DND-41 (cell line): ENCODE data around the gene SPDYE6.

ENCODE experiments used
- EZH2 ChIP-seq: IDR thresholded peaks from 3 replicates; pipeline ENCODE4 v1.6.1; 2012; ENCODE audit warnings: borderline replicate concordance, low read depth, mild to moderate bottlenecking, moderate library complexity, low read length, inconsistent platforms; ENCODE audit not compliant: severe bottlenecking
- TF ChIP-seq, protein P1 (sequence below): IDR thresholded peaks from 2 replicates; pipeline ENCODE4 v1.5.1; 2012; ENCODE audit warnings: borderline replicate concordance, low read length, moderate library complexity, mild to moderate bottlenecking; ENCODE audit not compliant: poor library complexity, severe bottlenecking; ENCODE audit errors: extremely low read depth

DNA sequence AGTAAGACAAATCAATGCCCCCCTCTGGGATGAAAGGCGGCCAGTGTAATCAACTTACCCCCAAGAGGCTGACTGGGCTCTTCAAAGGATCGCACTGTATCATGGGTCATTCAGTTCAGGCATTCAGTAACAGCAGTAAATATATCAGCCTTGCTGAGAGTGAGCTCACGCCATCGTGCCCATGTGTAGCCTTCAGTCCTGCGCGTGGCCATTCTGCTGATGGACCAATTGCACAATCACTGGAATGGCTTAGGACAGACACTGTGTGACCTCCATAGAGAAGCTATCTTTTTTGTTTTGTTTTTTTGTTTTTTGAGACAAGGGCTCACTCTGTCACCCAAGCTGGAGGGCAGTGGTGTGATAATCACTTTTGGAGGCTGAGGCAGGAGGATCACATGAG, 30.8 kb upstream of the SPDYE6 start:
- TF ChIP-seq, protein P1, sequence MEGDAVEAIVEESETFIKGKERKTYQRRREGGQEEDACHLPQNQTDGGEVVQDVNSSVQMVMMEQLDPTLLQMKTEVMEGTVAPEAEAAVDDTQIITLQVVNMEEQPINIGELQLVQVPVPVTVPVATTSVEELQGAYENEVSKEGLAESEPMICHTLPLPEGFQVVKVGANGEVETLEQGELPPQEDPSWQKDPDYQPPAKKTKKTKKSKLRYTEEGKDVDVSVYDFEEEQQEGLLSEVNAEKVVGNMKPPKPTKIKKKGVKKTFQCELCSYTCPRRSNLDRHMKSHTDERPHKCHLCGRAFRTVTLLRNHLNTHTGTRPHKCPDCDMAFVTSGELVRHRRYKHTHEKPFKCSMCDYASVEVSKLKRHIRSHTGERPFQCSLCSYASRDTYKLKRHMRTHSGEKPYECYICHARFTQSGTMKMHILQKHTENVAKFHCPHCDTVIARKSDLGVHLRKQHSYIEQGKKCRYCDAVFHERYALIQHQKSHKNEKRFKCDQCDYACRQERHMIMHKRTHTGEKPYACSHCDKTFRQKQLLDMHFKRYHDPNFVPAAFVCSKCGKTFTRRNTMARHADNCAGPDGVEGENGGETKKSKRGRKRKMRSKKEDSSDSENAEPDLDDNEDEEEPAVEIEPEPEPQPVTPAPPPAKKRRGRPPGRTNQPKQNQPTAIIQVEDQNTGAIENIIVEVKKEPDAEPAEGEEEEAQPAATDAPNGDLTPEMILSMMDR, result no peak
- no peak for TF ChIP-seq EZH2
